Stomach smooth muscle (tissue), 2 donors: ENCODE results near the gene DIO3.

ENCODE experiments used
- H3K27ac ChIP-seq: one replicate; pipeline ENCODE4 v1.7.0; 2013; ENCODE audit warnings: mild to moderate bottlenecking, low read length, inconsistent platforms
- H3K27me3 ChIP-seq, 2 donors: one replicate each; pipeline ENCODE4 v1.7.0; 2013; ENCODE audit warnings: low read length in 2 of 2; ENCODE audit not compliant: insufficient read depth in 2 of 2, control insufficient read depth in 1 of 2
- H3K36me3 ChIP-seq, 2 donors: one replicate each; pipeline ENCODE4 v1.7.0; 2013; ENCODE audit warnings: low read length in 2 of 2; ENCODE audit not compliant: control insufficient read depth in 2 of 2, insufficient read depth in 2 of 2
- H3K4me1 ChIP-seq: one replicate; pipeline ENCODE4 v1.7.0; 2013; ENCODE audit warnings: low read length; ENCODE audit not compliant: control insufficient read depth, insufficient read depth
- H3K4me3 ChIP-seq, 2 donors: one replicate each; pipeline ENCODE4 v1.7.0; 2013; ENCODE audit warnings: low read length in 2 of 2
- H3K9ac ChIP-seq, 2 donors: one replicate each; pipeline ENCODE4 v1.7.0; 2013; ENCODE audit warnings: low read length in 2 of 2, mild to moderate bottlenecking in 1 of 2
- H3K9me3 ChIP-seq, 2 donors: one replicate each; pipeline ENCODE4 v1.7.0; 2013; ENCODE audit warnings: low read length in 2 of 2; ENCODE audit not compliant: control insufficient read depth in 2 of 2
- donor health status: healthy.
- donor health status: Pancreatic carcinoma.

DIO3 gene

GRCh38 chr14:101599234-101599885, 38.1 kb downstream of the DIO3 start:
- Histone ChIP-seq H3K4me1 (no peaks in the 10 kb centered on the region), H3K36me3 (no peaks in the 10 kb centered on the region), H3K27ac (no peak overlapping the region), H3K4me3 (no peak overlapping the region), H3K9ac (no peak overlapping the region), H3K27me3 (peaks cover 2 to 3% of the 10 kb centered on the region in 2 donors), H3K9me3 (peaks cover 0 to 19% of the 10 kb centered on the region in 2 donors)

GRCh38 chr14:101600336-101600890, 39.1 kb downstream of the DIO3 start:
- H3K9ac ChIP-seq = no peak overlapping the region
- H3K4me3 ChIP-seq = no peak overlapping the region
- H3K36me3 ChIP-seq = no peaks in the 10 kb centered on the region
- H3K4me1 ChIP-seq = no peaks in the 10 kb centered on the region
- no peak overlapping the region for H3K27ac ChIP-seq
- H3K9me3 ChIP-seq = peaks cover 0 to 14% of the 10 kb centered on the region in 2 donors
- peaks cover 2 to 3% of the 10 kb centered on the region in 2 donors for H3K27me3 ChIP-seq

DNA sequence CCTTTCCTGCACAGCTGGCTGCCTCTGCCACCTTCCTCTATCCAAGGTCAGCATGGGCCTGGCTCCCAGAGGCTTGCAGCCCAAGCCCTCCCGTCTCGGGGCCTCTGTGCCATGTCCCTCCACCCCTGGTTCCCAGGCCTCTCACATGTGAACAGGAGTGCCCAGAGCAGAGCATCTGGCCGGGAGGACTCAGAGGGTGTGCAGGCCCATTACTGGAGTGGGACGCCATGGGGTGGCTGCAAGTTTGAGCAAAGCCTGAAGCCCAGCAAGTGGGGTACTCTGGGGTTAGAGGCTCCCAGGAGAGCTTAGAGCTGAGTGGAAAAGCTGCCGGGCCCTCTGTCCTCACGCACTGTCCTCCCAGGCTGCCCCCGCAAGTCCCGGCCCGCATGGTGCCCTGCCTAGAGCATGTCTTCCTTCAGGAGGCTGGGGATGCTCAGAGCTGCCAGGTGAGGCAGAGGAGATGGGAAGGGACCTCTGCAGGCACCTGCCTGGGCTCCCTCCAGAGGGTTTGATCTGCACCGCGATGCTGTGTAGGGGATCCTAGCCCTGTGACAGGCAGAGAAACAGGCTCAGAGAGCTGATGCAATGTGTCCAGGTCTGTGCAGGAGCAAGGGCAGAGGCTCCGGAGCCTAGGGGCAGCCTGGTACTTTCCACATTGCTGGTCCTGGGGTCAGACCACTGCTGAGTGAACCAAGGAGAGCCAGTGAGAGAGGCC, 39.8 kb downstream of the DIO3 start:
- Histone ChIP-seq H3K9me3 (peaks cover 0 to 14% of the 10 kb centered on the region in 2 donors), H3K36me3 (no peaks in the 10 kb centered on the region), H3K27ac (no peak overlapping the region), H3K9ac (no peak overlapping the region), H3K27me3 (peaks cover 2 to 3% of the 10 kb centered on the region in 2 donors), H3K4me1 (no peaks in the 10 kb centered on the region), H3K4me3 (no peak overlapping the region)

- H3K9ac ChIP-seq = no peak overlapping the region
- peaks cover 2 to 3% of the 10 kb centered on the region in 2 donors for H3K27me3 ChIP-seq
- peaks cover 0 to 14% of the 10 kb centered on the region in 2 donors for H3K9me3 ChIP-seq
- H3K4me3 ChIP-seq = no peak overlapping the region
- no peaks in the 10 kb centered on the region for H3K4me1 ChIP-seq
- H3K36me3 ChIP-seq = no peaks in the 10 kb centered on the region
- H3K27ac ChIP-seq = no peak overlapping the region
Measured at GRCh38 chr14:101601606-101602465, 40.5 kb downstream of the DIO3 start.

- peaks cover 0 to 14% of the 10 kb centered on the region in 2 donors for H3K9me3 ChIP-seq
- H3K4me3 ChIP-seq = no peak overlapping the region
- H3K9ac ChIP-seq = no peak overlapping the region
- no peak overlapping the region for H3K27ac ChIP-seq
- no peaks in the 10 kb centered on the region for H3K36me3 ChIP-seq
- no peaks in the 10 kb centered on the region for H3K4me1 ChIP-seq
- peaks cover 2 to 3% of the 10 kb centered on the region in 2 donors for H3K27me3 ChIP-seq
Measured at GRCh38 chr14:101602466-101602840, 41.2 kb downstream of the DIO3 start.

- Histone ChIP-seq H3K27ac (no peak overlapping the region), H3K9me3 (peaks cover 0 to 12% of the 10 kb centered on the region in 2 donors), H3K9ac (no peak overlapping the region), H3K4me1 (no peaks in the 10 kb centered on the region), H3K27me3 (peaks cover 2 to 3% of the 10 kb centered on the region in 2 donors), H3K4me3 (no peak overlapping the region), H3K36me3 (no peaks in the 10 kb centered on the region)
Measured at GRCh38 chr14:101603096-101603495, 41.8 kb downstream of the DIO3 start.

DNA sequence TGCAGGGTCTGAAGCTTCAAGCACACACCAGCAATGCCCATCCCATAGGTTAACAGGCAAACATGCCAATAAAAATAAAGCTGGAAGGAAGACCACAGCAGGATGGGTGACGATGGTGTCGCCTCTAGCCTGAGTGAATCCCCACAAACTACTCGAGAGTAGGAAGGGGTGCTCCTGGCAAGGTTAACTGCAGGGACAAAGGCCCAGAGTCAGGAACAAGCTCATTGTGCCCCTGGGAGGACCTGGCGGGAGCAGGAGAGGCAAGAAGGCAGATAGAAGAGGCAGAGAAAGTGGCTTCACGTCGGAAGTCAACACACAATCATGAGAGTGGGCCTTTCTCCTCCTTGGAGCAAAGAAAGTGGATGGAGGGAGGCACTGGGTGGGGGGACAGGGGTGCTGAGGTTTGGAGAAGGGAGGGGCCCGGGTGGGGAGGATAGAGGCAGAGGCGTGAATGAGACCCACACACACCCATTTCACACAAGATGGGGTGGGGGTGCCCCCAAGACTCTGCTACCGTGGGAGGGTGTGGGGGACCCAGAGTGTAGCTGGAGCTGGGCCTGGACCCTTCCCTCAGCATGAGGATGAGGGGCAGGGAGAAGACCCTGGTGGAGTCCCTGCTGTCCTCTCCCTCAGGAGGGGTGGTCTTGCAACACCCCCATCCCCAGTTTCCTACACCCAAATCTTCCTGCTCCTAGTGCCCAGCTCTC, 43.1 kb downstream of the DIO3 start:
- H3K9ac ChIP-seq = no peak overlapping the region
- no peak overlapping the region for H3K4me3 ChIP-seq
- no peaks in the 10 kb centered on the region for H3K9me3 ChIP-seq
- no peaks in the 10 kb centered on the region for H3K4me1 ChIP-seq
- no peak overlapping the region for H3K27ac ChIP-seq
- H3K36me3 ChIP-seq = no peaks in the 10 kb centered on the region
- H3K27me3 ChIP-seq = peaks cover 2 to 7% of the 10 kb centered on the region in 2 donors

DNA sequence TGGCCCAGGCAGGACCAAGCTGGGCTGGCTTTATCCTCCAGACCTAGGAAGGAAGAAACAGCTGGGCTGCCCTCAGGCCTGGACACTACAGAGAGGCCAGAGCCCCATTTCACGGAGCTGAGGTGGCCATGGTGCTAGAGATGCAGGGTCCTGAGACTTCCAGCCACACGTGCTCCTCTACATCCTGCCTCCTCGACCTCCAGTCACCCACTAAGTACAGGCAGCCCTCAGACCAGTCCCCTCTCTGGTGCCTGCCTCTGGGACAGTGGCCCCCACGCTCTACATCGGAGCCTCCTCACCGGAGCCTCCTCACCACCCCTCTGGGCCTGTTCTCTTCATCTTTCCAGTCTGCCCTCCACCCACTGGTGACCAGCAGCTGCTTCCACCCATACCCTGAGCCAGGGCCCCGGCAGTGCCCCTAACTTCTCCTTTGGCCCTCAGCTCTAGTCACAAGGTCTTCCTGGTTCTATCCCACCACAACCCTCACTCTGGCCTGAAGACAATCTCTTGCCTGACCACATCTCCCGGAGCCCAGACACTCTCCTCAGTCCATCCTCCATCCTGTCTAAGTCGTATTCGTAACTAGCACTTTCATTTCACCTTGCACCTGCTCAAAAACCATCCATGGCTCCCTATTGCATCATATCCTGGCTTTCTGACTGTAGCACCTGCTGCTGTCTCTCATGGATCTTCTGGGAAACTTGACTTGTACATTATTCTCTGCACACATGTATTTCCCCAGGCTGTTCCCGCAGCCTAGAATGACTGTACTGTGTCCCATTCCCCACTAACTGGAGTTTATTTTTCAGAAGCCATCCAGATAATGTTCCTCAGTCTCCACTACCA, 43.9 kb downstream of the DIO3 start:
- Histone ChIP-seq H3K27ac (no peak overlapping the region), H3K9me3 (no peaks in the 10 kb centered on the region), H3K9ac (no peak overlapping the region), H3K27me3 (peaks cover 2 to 7% of the 10 kb centered on the region in 2 donors), H3K4me3 (no peak overlapping the region), H3K36me3 (no peaks in the 10 kb centered on the region), H3K4me1 (no peaks in the 10 kb centered on the region)

GRCh38 chr14:101605836-101606235, 44.5 kb downstream of the DIO3 start:
- no peaks in the 10 kb centered on the region for H3K36me3 ChIP-seq
- no peak overlapping the region for H3K9ac ChIP-seq
- H3K27me3 ChIP-seq = peaks cover 2 to 7% of the 10 kb centered on the region in 2 donors

More at GRCh38 chr14:101605836-101606235, 44.5 kb downstream of the DIO3 start:
- H3K9me3 ChIP-seq = no peaks in the 10 kb centered on the region
- no peak overlapping the region for H3K27ac ChIP-seq
- H3K4me1 ChIP-seq = no peaks in the 10 kb centered on the region
- H3K4me3 ChIP-seq = no peak overlapping the region
